Stomach (tissue), 4 donors: ENCODE results near the gene UGT2A1.

Experiments
- POLR2A ChIP-seq, 4 donors: fragments of 450-650 bp; IDR thresholded peaks; one replicate each; pipeline ENCODE4 v1.6.1; 2016; ENCODE audit warnings: antibody characterized with exemption in 4 of 4, control low read depth in 2 of 4, mild to moderate bottlenecking in 1 of 4, moderate library complexity in 1 of 4
- TF ChIP-seq, protein P1 (sequence below), 7 experiments: fragments of 450-650 bp in 4 of 7; fragments of 200-600 bp in 3 of 7; sonication (generic) in 3 of 7; IDR thresholded peaks; one replicate each; pipeline ENCODE4 v1.5.1; 2016 to 2019; ENCODE audit warnings: antibody characterized with exemption in 7 of 7, control low read depth in 2 of 7, mild to moderate bottlenecking in 1 of 7

DNA sequence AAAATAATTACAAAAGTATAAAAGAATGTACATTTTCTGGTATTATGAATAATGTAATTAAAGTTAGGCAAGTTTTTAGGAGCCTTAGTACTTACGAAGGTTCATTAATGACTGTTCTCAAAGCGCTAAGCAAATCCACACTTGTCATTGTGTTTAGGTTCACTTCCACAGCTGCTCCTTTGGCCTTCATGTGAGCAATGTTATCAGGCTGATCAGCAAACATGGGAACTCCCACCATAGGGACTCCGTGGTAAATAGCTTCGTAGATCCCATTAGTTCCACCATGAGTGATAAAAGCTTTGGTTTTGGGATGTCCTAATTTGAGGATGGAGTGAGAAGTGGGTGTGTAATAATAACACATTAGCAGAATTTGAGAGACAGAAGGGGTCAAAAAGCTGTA is 58.7 kb downstream of the UGT2A1 start:
- TF ChIP-seq, protein P1, sequence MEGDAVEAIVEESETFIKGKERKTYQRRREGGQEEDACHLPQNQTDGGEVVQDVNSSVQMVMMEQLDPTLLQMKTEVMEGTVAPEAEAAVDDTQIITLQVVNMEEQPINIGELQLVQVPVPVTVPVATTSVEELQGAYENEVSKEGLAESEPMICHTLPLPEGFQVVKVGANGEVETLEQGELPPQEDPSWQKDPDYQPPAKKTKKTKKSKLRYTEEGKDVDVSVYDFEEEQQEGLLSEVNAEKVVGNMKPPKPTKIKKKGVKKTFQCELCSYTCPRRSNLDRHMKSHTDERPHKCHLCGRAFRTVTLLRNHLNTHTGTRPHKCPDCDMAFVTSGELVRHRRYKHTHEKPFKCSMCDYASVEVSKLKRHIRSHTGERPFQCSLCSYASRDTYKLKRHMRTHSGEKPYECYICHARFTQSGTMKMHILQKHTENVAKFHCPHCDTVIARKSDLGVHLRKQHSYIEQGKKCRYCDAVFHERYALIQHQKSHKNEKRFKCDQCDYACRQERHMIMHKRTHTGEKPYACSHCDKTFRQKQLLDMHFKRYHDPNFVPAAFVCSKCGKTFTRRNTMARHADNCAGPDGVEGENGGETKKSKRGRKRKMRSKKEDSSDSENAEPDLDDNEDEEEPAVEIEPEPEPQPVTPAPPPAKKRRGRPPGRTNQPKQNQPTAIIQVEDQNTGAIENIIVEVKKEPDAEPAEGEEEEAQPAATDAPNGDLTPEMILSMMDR (IDR thresholded peaks at IDR 0.05): no peak
- no peak for TF ChIP-seq POLR2A (IDR thresholded peaks at IDR 0.05)
